Measurements from ENCODE around the gene AIRE. TPM values are rescaled to one million over a fixed set of nuclear protein-coding genes. Genes with fewer than 3 reads are reported as not detected.

The AIRE gene
- total and polyA plus RNA-seq, 2 of the 13 experiments (the other 11 are each of a cell fraction or from before 2014, with no cell fraction given) = not detected

DNA sequence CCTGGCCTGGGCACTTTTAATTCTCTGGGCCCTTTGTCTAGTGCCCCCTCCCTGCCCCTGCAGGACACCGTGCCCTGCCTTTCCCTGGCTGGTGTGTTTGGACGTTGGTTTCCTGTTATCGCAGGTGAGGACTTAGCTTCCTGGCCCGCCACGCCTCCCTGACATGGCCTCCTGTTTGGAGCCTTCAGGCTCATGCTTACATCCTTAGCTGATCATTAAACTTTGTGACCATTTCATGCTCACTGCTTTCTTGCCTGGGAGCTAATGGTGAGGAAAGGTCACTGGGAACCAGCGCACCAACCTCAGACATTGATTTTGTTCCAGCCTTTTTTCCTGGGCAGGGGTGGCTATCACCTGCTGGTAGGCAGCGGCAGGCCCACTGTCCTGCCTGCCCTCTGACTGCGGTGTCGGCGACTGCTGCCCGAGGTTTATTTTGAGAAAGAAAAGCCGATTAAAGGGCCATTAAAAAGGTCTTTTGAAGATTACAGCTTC, 17.9 kb downstream of the AIRE start (continued):
- TF ChIP-seq, protein P1, sequence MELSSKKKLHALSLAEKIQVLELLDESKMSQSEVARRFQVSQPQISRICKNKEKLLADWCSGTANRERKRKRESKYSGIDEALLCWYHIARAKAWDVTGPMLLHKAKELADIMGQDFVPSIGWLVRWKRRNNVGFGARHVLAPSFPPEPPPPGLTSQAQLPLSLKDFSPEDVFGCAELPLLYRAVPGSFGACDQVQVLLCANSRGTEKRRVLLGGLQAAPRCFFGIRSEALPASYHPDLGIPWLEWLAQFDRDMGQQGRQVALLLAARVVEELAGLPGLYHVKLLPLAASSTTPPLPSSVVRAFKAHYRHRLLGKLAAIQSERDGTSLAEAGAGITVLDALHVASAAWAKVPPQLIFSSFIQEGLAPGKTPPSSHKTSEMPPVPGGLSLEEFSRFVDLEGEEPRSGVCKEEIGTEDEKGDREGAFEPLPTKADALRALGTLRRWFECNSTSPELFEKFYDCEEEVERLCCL (CRISPR knock-in tag; IDR thresholded peaks at IDR 0.05; ENCODE audit: borderline replicate concordance) = no peak
- no peak for TF ChIP-seq MEF2D (CRISPR knock-in tag; IDR thresholded peaks at IDR 0.05)
- TF ChIP-seq REL (CRISPR knock-in tag; conservative IDR thresholded peaks at IDR 0.05) = no peak; the same call in 1 of the 2 replicates
- TF ChIP-seq ZNF460 (CRISPR knock-in tag; IDR thresholded peaks at IDR 0.05; ENCODE audit: borderline replicate concordance) = no peak
- TF ChIP-seq SKI (IDR thresholded peaks at IDR 0.05; ENCODE audit: partially characterized antibody) = peak; percentile 51
- TF ChIP-seq, protein P2, sequence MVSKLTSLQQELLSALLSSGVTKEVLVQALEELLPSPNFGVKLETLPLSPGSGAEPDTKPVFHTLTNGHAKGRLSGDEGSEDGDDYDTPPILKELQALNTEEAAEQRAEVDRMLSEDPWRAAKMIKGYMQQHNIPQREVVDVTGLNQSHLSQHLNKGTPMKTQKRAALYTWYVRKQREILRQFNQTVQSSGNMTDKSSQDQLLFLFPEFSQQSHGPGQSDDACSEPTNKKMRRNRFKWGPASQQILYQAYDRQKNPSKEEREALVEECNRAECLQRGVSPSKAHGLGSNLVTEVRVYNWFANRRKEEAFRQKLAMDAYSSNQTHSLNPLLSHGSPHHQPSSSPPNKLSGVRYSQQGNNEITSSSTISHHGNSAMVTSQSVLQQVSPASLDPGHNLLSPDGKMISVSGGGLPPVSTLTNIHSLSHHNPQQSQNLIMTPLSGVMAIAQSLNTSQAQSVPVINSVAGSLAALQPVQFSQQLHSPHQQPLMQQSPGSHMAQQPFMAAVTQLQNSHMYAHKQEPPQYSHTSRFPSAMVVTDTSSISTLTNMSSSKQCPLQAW (CRISPR knock-in tag; IDR thresholded peaks at IDR 0.05) = peak; percentile 87
- TF ChIP-seq, protein P3, sequence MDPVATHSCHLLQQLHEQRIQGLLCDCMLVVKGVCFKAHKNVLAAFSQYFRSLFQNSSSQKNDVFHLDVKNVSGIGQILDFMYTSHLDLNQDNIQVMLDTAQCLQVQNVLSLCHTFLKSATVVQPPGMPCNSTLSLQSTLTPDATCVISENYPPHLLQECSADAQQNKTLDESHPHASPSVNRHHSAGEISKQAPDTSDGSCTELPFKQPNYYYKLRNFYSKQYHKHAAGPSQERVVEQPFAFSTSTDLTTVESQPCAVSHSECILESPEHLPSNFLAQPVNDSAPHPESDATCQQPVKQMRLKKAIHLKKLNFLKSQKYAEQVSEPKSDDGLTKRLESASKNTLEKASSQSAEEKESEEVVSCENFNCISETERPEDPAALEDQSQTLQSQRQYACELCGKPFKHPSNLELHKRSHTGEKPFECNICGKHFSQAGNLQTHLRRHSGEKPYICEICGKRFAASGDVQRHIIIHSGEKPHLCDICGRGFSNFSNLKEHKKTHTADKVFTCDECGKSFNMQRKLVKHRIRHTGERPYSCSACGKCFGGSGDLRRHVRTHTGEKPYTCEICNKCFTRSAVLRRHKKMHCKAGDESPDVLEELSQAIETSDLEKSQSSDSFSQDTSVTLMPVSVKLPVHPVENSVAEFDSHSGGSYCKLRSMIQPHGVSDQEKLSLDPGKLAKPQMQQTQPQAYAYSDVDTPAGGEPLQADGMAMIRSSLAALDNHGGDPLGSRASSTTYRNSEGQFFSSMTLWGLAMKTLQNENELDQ (CRISPR knock-in tag; IDR thresholded peaks at IDR 0.05; ENCODE audit: borderline replicate concordance) = no peak
- TF ChIP-seq ZSCAN25 (CRISPR knock-in tag; IDR thresholded peaks at IDR 0.05) = no peak
- TF ChIP-seq SAP130 (CRISPR knock-in tag; IDR thresholded peaks at IDR 0.05; ENCODE audit: low read depth) = peak; percentile 95
- no peak for TF ChIP-seq MTA1 (CRISPR knock-in tag; IDR thresholded peaks at IDR 0.05; ENCODE audit: borderline replicate concordance)
- TF ChIP-seq, protein P4, sequence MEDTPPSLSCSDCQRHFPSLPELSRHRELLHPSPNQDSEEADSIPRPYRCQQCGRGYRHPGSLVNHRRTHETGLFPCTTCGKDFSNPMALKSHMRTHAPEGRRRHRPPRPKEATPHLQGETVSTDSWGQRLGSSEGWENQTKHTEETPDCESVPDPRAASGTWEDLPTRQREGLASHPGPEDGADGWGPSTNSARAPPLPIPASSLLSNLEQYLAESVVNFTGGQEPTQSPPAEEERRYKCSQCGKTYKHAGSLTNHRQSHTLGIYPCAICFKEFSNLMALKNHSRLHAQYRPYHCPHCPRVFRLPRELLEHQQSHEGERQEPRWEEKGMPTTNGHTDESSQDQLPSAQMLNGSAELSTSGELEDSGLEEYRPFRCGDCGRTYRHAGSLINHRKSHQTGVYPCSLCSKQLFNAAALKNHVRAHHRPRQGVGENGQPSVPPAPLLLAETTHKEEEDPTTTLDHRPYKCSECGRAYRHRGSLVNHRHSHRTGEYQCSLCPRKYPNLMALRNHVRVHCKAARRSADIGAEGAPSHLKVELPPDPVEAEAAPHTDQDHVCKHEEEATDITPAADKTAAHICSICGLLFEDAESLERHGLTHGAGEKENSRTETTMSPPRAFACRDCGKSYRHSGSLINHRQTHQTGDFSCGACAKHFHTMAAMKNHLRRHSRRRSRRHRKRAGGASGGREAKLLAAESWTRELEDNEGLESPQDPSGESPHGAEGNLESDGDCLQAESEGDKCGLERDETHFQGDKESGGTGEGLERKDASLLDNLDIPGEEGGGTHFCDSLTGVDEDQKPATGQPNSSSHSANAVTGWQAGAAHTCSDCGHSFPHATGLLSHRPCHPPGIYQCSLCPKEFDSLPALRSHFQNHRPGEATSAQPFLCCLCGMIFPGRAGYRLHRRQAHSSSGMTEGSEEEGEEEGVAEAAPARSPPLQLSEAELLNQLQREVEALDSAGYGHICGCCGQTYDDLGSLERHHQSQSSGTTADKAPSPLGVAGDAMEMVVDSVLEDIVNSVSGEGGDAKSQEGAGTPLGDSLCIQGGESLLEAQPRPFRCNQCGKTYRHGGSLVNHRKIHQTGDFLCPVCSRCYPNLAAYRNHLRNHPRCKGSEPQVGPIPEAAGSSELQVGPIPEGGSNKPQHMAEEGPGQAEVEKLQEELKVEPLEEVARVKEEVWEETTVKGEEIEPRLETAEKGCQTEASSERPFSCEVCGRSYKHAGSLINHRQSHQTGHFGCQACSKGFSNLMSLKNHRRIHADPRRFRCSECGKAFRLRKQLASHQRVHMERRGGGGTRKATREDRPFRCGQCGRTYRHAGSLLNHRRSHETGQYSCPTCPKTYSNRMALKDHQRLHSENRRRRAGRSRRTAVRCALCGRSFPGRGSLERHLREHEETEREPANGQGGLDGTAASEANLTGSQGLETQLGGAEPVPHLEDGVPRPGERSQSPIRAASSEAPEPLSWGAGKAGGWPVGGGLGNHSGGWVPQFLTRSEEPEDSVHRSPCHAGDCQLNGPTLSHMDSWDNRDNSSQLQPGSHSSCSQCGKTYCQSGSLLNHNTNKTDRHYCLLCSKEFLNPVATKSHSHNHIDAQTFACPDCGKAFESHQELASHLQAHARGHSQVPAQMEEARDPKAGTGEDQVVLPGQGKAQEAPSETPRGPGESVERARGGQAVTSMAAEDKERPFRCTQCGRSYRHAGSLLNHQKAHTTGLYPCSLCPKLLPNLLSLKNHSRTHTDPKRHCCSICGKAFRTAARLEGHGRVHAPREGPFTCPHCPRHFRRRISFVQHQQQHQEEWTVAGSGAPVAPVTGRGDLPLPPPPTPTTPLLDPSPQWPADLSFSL (CRISPR knock-in tag; IDR thresholded peaks at IDR 0.05) = no peak
- TF ChIP-seq MAFG (CRISPR knock-in tag; IDR thresholded peaks at IDR 0.05) = no peak
- 0 out of 2 replicates have a peak, but pooled peaks have one; percentile 33 for TF ChIP-seq SP4 (CRISPR knock-in tag; IDR thresholded peaks at IDR 0.05)
- TF ChIP-seq, protein P5, sequence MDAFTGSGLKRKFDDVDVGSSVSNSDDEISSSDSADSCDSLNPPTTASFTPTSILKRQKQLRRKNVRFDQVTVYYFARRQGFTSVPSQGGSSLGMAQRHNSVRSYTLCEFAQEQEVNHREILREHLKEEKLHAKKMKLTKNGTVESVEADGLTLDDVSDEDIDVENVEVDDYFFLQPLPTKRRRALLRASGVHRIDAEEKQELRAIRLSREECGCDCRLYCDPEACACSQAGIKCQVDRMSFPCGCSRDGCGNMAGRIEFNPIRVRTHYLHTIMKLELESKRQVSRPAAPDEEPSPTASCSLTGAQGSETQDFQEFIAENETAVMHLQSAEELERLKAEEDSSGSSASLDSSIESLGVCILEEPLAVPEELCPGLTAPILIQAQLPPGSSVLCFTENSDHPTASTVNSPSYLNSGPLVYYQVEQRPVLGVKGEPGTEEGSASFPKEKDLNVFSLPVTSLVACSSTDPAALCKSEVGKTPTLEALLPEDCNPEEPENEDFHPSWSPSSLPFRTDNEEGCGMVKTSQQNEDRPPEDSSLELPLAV (CRISPR knock-in tag; conservative IDR thresholded peaks at IDR 0.05; ENCODE audit: low read depth) = no peak
- TF ChIP-seq, protein P6, sequence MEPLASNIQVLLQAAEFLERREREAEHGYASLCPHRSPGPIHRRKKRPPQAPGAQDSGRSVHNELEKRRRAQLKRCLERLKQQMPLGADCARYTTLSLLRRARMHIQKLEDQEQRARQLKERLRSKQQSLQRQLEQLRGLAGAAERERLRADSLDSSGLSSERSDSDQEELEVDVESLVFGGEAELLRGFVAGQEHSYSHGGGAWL (CRISPR knock-in tag; IDR thresholded peaks at IDR 0.05) = no peak

Measured in HepG2 (cell line).